Measurements from ENCODE around the gene NEURL1. TPM values are rescaled to one million over a fixed set of nuclear protein-coding genes. Genes with fewer than 3 reads are reported as not detected.

NEURL1 gene
- total and polyA plus RNA-seq, 10 of the 15 experiments (the other 5 are each of a cell fraction or from before 2014, with no cell fraction given), result 0.02 to 0.05 (median 0.05) TPM; not detected in 6

- ATAC-seq (no peak), FAIRE-seq (no peak), DNase-seq (ENCODE audit: low read depth, low spot score) (no peak)
- H3K79me2 ChIP-seq (ENCODE audit: control insufficient read depth, insufficient read depth, low read length), result no peaks in the 10 kb centered on the region
- no peak overlapping the region for H3K27ac ChIP-seq (ENCODE audit: control insufficient read depth, insufficient read depth)
- H3K4me1 ChIP-seq (ENCODE audit: control insufficient read depth, insufficient read depth, low read length), result no peaks in the 10 kb centered on the region
- 94% methylated on average over 16 of the region's 16 CpGs for WGBS (ENCODE audit: insufficient coverage, insufficient replicate concordance, low lambda C conversion rate, missing lambda C conversion rate)
- ChIA-PET RAD21 (ENCODE audit: unreplicated experiment) (no interaction called here), CTCF (interaction anchor here (0.5 to 1.5 kb wide), 3 partner anchors 14 to 83 kb away, joined by 3 to 6 read pairs (median 4); no protein-coding TSS in a partner anchor), SMC1A (ENCODE audit: uncharacterized antibody, unreplicated experiment) (no interaction called here), POLR2A (interaction anchor here (0.5 kb wide), 1 partner anchor 900 kb away, joined by 6 read pairs; no protein-coding TSS in a partner anchor)
- no peak overlapping the region for H3K4me3 ChIP-seq
- no peak overlapping the region for H2AFZ ChIP-seq (ENCODE audit: control insufficient read depth, low read depth, low read length)
- H3K9me3 ChIP-seq (replicated peaks; ENCODE audit: control insufficient read depth, insufficient read depth, low read length), result no peaks in the 10 kb centered on the region
- H3K36me3 ChIP-seq (ENCODE audit: control insufficient read depth in 2 of 2, insufficient read depth in 2 of 2, low read length in 1 of 2), result peaks cover 5 to 8% of the 10 kb centered on the region in 2 experiments; a peak in 3 of 4 replicates
- H3K9ac ChIP-seq (ENCODE audit: control insufficient read depth, insufficient read depth, low read length), result no peak overlapping the region
- H4K20me1 ChIP-seq (ENCODE audit: control insufficient read depth, insufficient read depth), result no peaks in the 10 kb centered on the region
- TF ChIP-seq EGR1 (IDR thresholded peaks at IDR 0.05; ENCODE audit: borderline replicate concordance in 1 of 2, low read depth in 2 of 2, low read length in 2 of 2), result no peak
- TF ChIP-seq BRCA1 (IDR thresholded peaks at IDR 0.05; ENCODE audit: low read depth, low read length), result no peak
- TF ChIP-seq ZNF687 (IDR thresholded peaks at IDR 0.05), result no peak
- no peak for TF ChIP-seq ZBTB40 (IDR thresholded peaks at IDR 0.05; ENCODE audit: borderline replicate concordance)
- TF ChIP-seq SREBF1 (IDR thresholded peaks at IDR 0.05; ENCODE audit: low read length), result no peak
- TF ChIP-seq KLF5 (IDR thresholded peaks at IDR 0.05; ENCODE audit: partially characterized antibody), result no peak
- no peak for TF ChIP-seq SRF (IDR thresholded peaks at IDR 0.05; ENCODE audit: low read depth in 2 of 2, low read length in 2 of 2)
- no peak for TF ChIP-seq GABPA (IDR thresholded peaks at IDR 0.05; ENCODE audit: low read depth)
- TF ChIP-seq ETV6 (conservative IDR thresholded peaks at IDR 0.05 in 1 of 2, IDR thresholded peaks at IDR 0.05 in 1 of 2; ENCODE audit: borderline replicate concordance in 1 of 2, low read depth in 1 of 2), result no peak
- TF ChIP-seq ZNF217 (IDR thresholded peaks at IDR 0.05), result no peak
- TF ChIP-seq ATF3 (IDR thresholded peaks at IDR 0.05; ENCODE audit: borderline replicate concordance, extremely low read depth, low read depth, low read length), result no peak
- TF ChIP-seq ASH2L (IDR thresholded peaks at IDR 0.05; ENCODE audit: borderline replicate concordance, low read depth), result no peak
- TF ChIP-seq ELK1 (IDR thresholded peaks at IDR 0.05; ENCODE audit: low read depth, low read length), result no peak
- no peak for TF ChIP-seq ZNF622 (IDR thresholded peaks at IDR 0.05)
- no TSS peak for BruUV-seq (replicated peaks)
- intact Hi-C loops (cut with micrococcal nuclease; ENCODE audit: unreplicated experiment) (no loop called here), in situ Hi-C loops (cut with MboI) (loop anchor here (10.0 kb wide), 1 partner anchor 82 kb away; no protein-coding TSS in a partner anchor)
- H3K27me3 ChIP-seq (replicated peaks in 1 of 2; ENCODE audit: control insufficient read depth in 2 of 2, insufficient read depth in 2 of 2, low read length in 1 of 2), result no peaks in the 10 kb centered on the region
- no peak overlapping the region for H3K4me2 ChIP-seq (ENCODE audit: control insufficient read depth, insufficient read depth)
These were observed 109.3 kb downstream of the NEURL1 start for GRCh38 chr10:103602852-103603155.

Measured in GM12878 (cell line).